Ishikawa (cell line): ENCODE results near the gene CDH23.

Experiments used
- CEBPB ChIP-seq: IDR thresholded peaks from 2 replicates; pipeline ENCODE4 v1.6.1; 2012
- CREB1 ChIP-seq: IDR thresholded peaks from 2 replicates; pipeline ENCODE4 v1.6.1; 2012; ENCODE audit warnings: low read depth
- EGR1 ChIP-seq: IDR thresholded peaks from 2 replicates; pipeline ENCODE4 v1.6.1; 2012
- MAX ChIP-seq: IDR thresholded peaks from 2 replicates; pipeline ENCODE4 v1.6.1; 2012
- RAD21 ChIP-seq: IDR thresholded peaks from 2 replicates; pipeline ENCODE4 v1.6.1; 2012; ENCODE audit warnings: low read depth
- REST ChIP-seq: IDR thresholded peaks from 2 replicates; pipeline ENCODE4 v1.6.1; 2012; ENCODE audit warnings: low read depth, mild to moderate bottlenecking
- TAF1 ChIP-seq: IDR thresholded peaks from 2 replicates; pipeline ENCODE4 v1.6.1; 2012; ENCODE audit warnings: low read depth, mild to moderate bottlenecking
- TCF12 ChIP-seq: IDR thresholded peaks from 2 replicates; pipeline ENCODE4 v1.6.1; 2012; ENCODE audit warnings: low read depth
- TEAD4 ChIP-seq: IDR thresholded peaks from 2 replicates; pipeline ENCODE4 v1.6.1; 2012
- YY1 ChIP-seq: IDR thresholded peaks from 2 replicates; pipeline ENCODE4 v1.6.1; 2012; ENCODE audit warnings: low read depth
- ZBTB7A ChIP-seq: IDR thresholded peaks from 2 replicates; pipeline ENCODE4 v1.6.1; 2012; ENCODE audit warnings: low read depth

- TF ChIP-seq CREB1 (no peak), MAX (no peak), TCF12 (no peak), CEBPB (no peak), RAD21 (no peak), ZBTB7A (no peak), EGR1 (no peak), YY1 (no peak), TEAD4 (no peak), REST (no peak), TAF1 (no peak)
Measured at GRCh38 chr10:71745664-71746250, 349.0 kb downstream of the CDH23 start.
